SJCRH30 (cell line): ENCODE data around the gene PHYHD1. TPM values are rescaled to one million over a fixed set of nuclear protein-coding genes. Genes with fewer than 3 reads are reported as not detected.
A peak's percentile ranks its signal among the peaks of the same experiment; 100 is the strongest.
"Not testable (repeated sequence)": the region's sequence is repeated elsewhere in the genome, so short reads cannot be mapped to it uniquely, and the experiment has no call there.

Experiments
- DNase-seq, 2 experiments: peaks; one replicate each; pipeline ENCODE4 v3.0.0-alpha.2; 2015 to 2020
- H3K27ac ChIP-seq: fragments of 250-450 bp; sonication (Bioruptor Pico); 2 replicates; pipeline ENCODE4 v1.5.1; 2020; ENCODE audit warnings: mild to moderate bottlenecking, moderate library complexity
- H3K27me3 ChIP-seq: fragments of 250-450 bp; sonication (Bioruptor Pico); 2 replicates; pipeline ENCODE4 v1.5.1; 2020; ENCODE audit warnings: mild to moderate bottlenecking, moderate library complexity
- H3K36me3 ChIP-seq: fragments of 250-450 bp; sonication (Bioruptor Pico); 2 replicates; pipeline ENCODE4 v1.5.1; 2020; ENCODE audit warnings: mild to moderate bottlenecking, moderate library complexity
- H3K4me1 ChIP-seq: fragments of 250-450 bp; sonication (Bioruptor Pico); 2 replicates; pipeline ENCODE4 v1.5.1; 2020; ENCODE audit warnings: mild to moderate bottlenecking, moderate library complexity
- H3K4me3 ChIP-seq: fragments of 250-450 bp; sonication (Bioruptor Pico); 2 replicates; pipeline ENCODE4 v1.5.1; 2020; ENCODE audit warnings: mild to moderate bottlenecking, moderate library complexity
- H3K9me3 ChIP-seq: fragments of 250-450 bp; sonication (Bioruptor Pico); replicated peaks from 2 replicates; pipeline ENCODE4 v1.5.1; 2020; ENCODE audit warnings: mild to moderate bottlenecking, moderate library complexity
- total RNA-seq: library from RNA; depleted of rRNA; stranded (reverse); fragments of >200 nt; shearing (Covaris generic); gene quantifications from 2 replicates; pipeline ENCODE4 v1.2.3, GENCODE V29; 2014

The PHYHD1 gene
- total RNA-seq, 1 experiment from 2014 or later, result 23.2 TPM

- H3K4me1 ChIP-seq, result peaks cover 3% of the 10 kb centered on the region; the same call in 1 of the 2 replicates
- no peaks in the 10 kb centered on the region for H3K9me3 ChIP-seq
- H3K4me3 ChIP-seq, result no peak overlapping the region
- no peak overlapping the region for H3K27ac ChIP-seq
- peak; percentile 58 to 76 for DNase-seq
- H3K27me3 ChIP-seq, result no peaks in the 10 kb centered on the region
- no peaks in the 10 kb centered on the region for H3K36me3 ChIP-seq
Measured at GRCh38 chr9:128927731-128928411, 7.1 kb downstream of the PHYHD1 start.

GRCh38 chr9:128928624-128929023 lies 7.8 kb downstream of the PHYHD1 start:
- Histone ChIP-seq H3K36me3 (no peaks in the 10 kb centered on the region), H3K9me3 (no peaks in the 10 kb centered on the region)
- no peak for DNase-seq

GRCh38 chr9:128929560-128929959 lies 8.8 kb downstream of the PHYHD1 start:
- Histone ChIP-seq H3K9me3 (no peaks in the 10 kb centered on the region), H3K27me3 (no peaks in the 10 kb centered on the region), H3K36me3 (no peaks in the 10 kb centered on the region), H3K4me3 (no peak overlapping the region), H3K4me1 (no peaks in the 10 kb centered on the region), H3K27ac (no peak overlapping the region)
- no peak for DNase-seq

More at GRCh38 chr9:128928624-128929023, 7.8 kb downstream of the PHYHD1 start:
- no peaks in the 10 kb centered on the region for H3K27me3 ChIP-seq
- H3K4me3 ChIP-seq, result no peak overlapping the region
- H3K27ac ChIP-seq, result no peak overlapping the region
- no peaks in the 10 kb centered on the region for H3K4me1 ChIP-seq

- H3K36me3 ChIP-seq, result no peaks in the 10 kb centered on the region
- no peaks in the 10 kb centered on the region for H3K9me3 ChIP-seq
- no peak for DNase-seq
- no peak overlapping the region for H3K4me3 ChIP-seq
- H3K4me1 ChIP-seq, result no peaks in the 10 kb centered on the region
- H3K27ac ChIP-seq, result no peak overlapping the region
- no peaks in the 10 kb centered on the region for H3K27me3 ChIP-seq
Measured at GRCh38 chr9:128933731-128934130, 12.9 kb downstream of the PHYHD1 start.

GRCh38 chr9:128936171-128936865 lies 15.5 kb downstream of the PHYHD1 start:
- no peaks in the 10 kb centered on the region for H3K4me1 ChIP-seq
- no peak for DNase-seq

GRCh38 chr9:128937310-128938165 lies 16.8 kb downstream of the PHYHD1 start:
- no peaks in the 10 kb centered on the region for H3K36me3 ChIP-seq
- no peaks in the 10 kb centered on the region for H3K4me1 ChIP-seq
- no peak overlapping the region for H3K27ac ChIP-seq
- H3K4me3 ChIP-seq, result no peak overlapping the region
- H3K27me3 ChIP-seq, result no peaks in the 10 kb centered on the region
- H3K9me3 ChIP-seq, result no peaks in the 10 kb centered on the region
- no peak for DNase-seq

More at GRCh38 chr9:128936171-128936865, 15.5 kb downstream of the PHYHD1 start:
- no peaks in the 10 kb centered on the region for H3K36me3 ChIP-seq
- H3K27ac ChIP-seq, result no peak overlapping the region
- no peaks in the 10 kb centered on the region for H3K9me3 ChIP-seq
- no peak overlapping the region for H3K4me3 ChIP-seq
- H3K27me3 ChIP-seq, result no peaks in the 10 kb centered on the region

- DNase-seq, result no peak
- H3K4me1 ChIP-seq, result no peaks in the 10 kb centered on the region
- no peaks in the 10 kb centered on the region for H3K9me3 ChIP-seq
- H3K4me3 ChIP-seq, result no peak overlapping the region
- no peaks in the 10 kb centered on the region for H3K36me3 ChIP-seq
- no peak overlapping the region for H3K27ac ChIP-seq
- H3K27me3 ChIP-seq, result no peaks in the 10 kb centered on the region
Measured at GRCh38 chr9:128940271-128940921, 19.6 kb downstream of the PHYHD1 start.

- H3K9me3 ChIP-seq, result no peaks in the 10 kb centered on the region
- H3K4me3 ChIP-seq, result no peak overlapping the region
- DNase-seq, result no peak
- H3K27ac ChIP-seq, result no peak overlapping the region
- peaks cover 2% of the 10 kb centered on the region; the same call in 1 of the 2 replicates for H3K36me3 ChIP-seq
- no peaks in the 10 kb centered on the region for H3K27me3 ChIP-seq
- H3K4me1 ChIP-seq, result no peaks in the 10 kb centered on the region
Measured at GRCh38 chr9:128940946-128941755, 20.4 kb downstream of the PHYHD1 start.

- Histone ChIP-seq H3K4me3 (no peak overlapping the region), H3K4me1 (peaks cover 5% of the 10 kb centered on the region), H3K27ac (no peak overlapping the region), H3K36me3 (peaks cover 5% of the 10 kb centered on the region; the same call in 1 of the 2 replicates), H3K27me3 (no peaks in the 10 kb centered on the region), H3K9me3 (no peaks in the 10 kb centered on the region)
- no peak for DNase-seq
Measured at GRCh38 chr9:128943832-128944620, 23.2 kb downstream of the PHYHD1 start.

GRCh38 chr9:128944966-128945365 lies 24.2 kb downstream of the PHYHD1 start:
- not testable (repeated sequence) for DNase-seq, H3K4me1 ChIP-seq, H3K27me3 ChIP-seq, H3K27ac ChIP-seq, H3K9me3 ChIP-seq, H3K4me3 ChIP-seq
- H3K36me3 ChIP-seq, result peaks cover 14% of the 10 kb centered on the region; the same call in 1 of the 2 replicates

- Histone ChIP-seq H3K9me3 (no peaks in the 10 kb centered on the region), H3K27ac (no peak overlapping the region), H3K4me3 (no peak overlapping the region), H3K4me1 (peaks cover 6% of the 10 kb centered on the region), H3K36me3 (peaks cover 22% of the 10 kb centered on the region), H3K27me3 (no peaks in the 10 kb centered on the region)
- DNase-seq, result no peak
Measured at GRCh38 chr9:128945798-128946501, 25.2 kb downstream of the PHYHD1 start.

- Histone ChIP-seq H3K36me3 (peaks cover 28% of the 10 kb centered on the region), H3K4me3 (peak overlapping the region; percentile 95), H3K4me1 (peaks cover 6% of the 10 kb centered on the region), H3K9me3 (no peaks in the 10 kb centered on the region), H3K27me3 (no peaks in the 10 kb centered on the region), H3K27ac (peak overlapping the region; percentile 82)
- no peak for DNase-seq
Measured at GRCh38 chr9:128946571-128947276, 25.9 kb downstream of the PHYHD1 start.
